Natural killer cell (primary cell): ENCODE measurements around the gene TRIM32. TPM values are rescaled to one million over a fixed set of nuclear protein-coding genes. Genes with fewer than 3 reads are reported as not detected.

Source experiments
- ATAC-seq, 3 donors: fragments of 150-1000 bp in 2 of 3; fragments of 200-7000 bp in 1 of 3; cut with Tn5 transposase; 1 replicate in 1 of 3; 2 replicates in 2 of 3; pipeline ENCODE4 v1.10.0; 2021; ENCODE audit warnings: mild to moderate bottlenecking in 2 of 3, moderate library complexity in 2 of 3
- DNase-seq, 2 donors: peaks; one replicate each; pipeline versions ENCODE4 v3.0.0 to v3.0.0-alpha.2; 2013 to 2021; ENCODE audit warnings: mixed read lengths in 1 of 2
- H3K27ac ChIP-seq: one replicate; pipeline ENCODE4 v1.5.1; 2013; ENCODE audit warnings: mild to moderate bottlenecking, low read length
- H3K27me3 ChIP-seq: one replicate; pipeline ENCODE4 v1.6.1; 2013; ENCODE audit warnings: low read length; ENCODE audit not compliant: control insufficient read depth, insufficient read depth
- H3K36me3 ChIP-seq: one replicate; pipeline ENCODE4 v1.6.1; 2013; ENCODE audit warnings: low read length; ENCODE audit not compliant: control insufficient read depth, insufficient read depth
- H3K4me1 ChIP-seq: one replicate; pipeline ENCODE4 v1.6.1; 2013; ENCODE audit warnings: low read length; ENCODE audit not compliant: control insufficient read depth, insufficient read depth
- H3K4me3 ChIP-seq: one replicate; pipeline ENCODE4 v1.5.1; 2013; ENCODE audit warnings: low read length
- H3K9me3 ChIP-seq: one replicate; pipeline ENCODE4 v1.6.1; 2013; ENCODE audit warnings: low read length; ENCODE audit not compliant: control insufficient read depth, insufficient read depth
- H3K27ac Mint-ChIP-seq, 2 donors: one replicate each; pipeline ENCODE4 v1.8.0; 2022; ENCODE audit warnings: mild to moderate bottlenecking in 2 of 2, mixed read lengths in 2 of 2, moderate library complexity in 1 of 2
- H3K27me3 Mint-ChIP-seq, 2 donors: one replicate each; pipeline ENCODE4 v1.8.0; 2022; ENCODE audit warnings: low read depth in 2 of 2, mixed read lengths in 2 of 2
- H3K36me3 Mint-ChIP-seq: one replicate; pipeline ENCODE4 v1.8.0; 2022; ENCODE audit warnings: mixed read lengths
- H3K4me1 Mint-ChIP-seq, 2 donors: one replicate each; pipeline ENCODE4 v1.8.0; 2022; ENCODE audit warnings: mixed read lengths in 2 of 2
- H3K4me3 Mint-ChIP-seq: one replicate; pipeline ENCODE4 v1.8.0; 2022; ENCODE audit warnings: mild to moderate bottlenecking, moderate library complexity, mixed read lengths
- H3K9me3 Mint-ChIP-seq, 2 donors: one replicate each; pipeline ENCODE4 v1.8.0; 2022; ENCODE audit warnings: mixed read lengths in 2 of 2
- WGBS: methylation state at CpG from one replicate; pipeline ENCODE4 v1.1.7; 2013; ENCODE audit warnings: missing lambda C conversion rate; ENCODE audit not compliant: insufficient coverage; 5-methylcytosine and 5-hydroxymethylcytosine counted together
- intact Hi-C: fragments of 100-400 bp; cut with micrococcal nuclease; formaldehyde crosslinking; loops from one replicate; pipeline ENCODE4 v1.14.2; 2022
- total RNA-seq, 4 donors: library from RNA; stranded (reverse); fragments of 120-200 nt in 1 of 4; gene quantifications; one replicate each; pipeline versions ENCODE4 v1.2.3 to v1.2.4, GENCODE V29; 2013 to 2022
- TF ChIP-seq, protein P1 (sequence below): fragments of 200-600 bp; IDR thresholded peaks from one replicate; pipeline ENCODE4 v1.8.0; 2022; ENCODE audit warnings: antibody characterized with exemption

The TRIM32 gene
- total RNA-seq, 3 donors from 2014 or later (not counting 1 experiment from before 2014, with no cell fraction given) = 8.1 to 12.6 (median 10.8) TPM

DNA sequence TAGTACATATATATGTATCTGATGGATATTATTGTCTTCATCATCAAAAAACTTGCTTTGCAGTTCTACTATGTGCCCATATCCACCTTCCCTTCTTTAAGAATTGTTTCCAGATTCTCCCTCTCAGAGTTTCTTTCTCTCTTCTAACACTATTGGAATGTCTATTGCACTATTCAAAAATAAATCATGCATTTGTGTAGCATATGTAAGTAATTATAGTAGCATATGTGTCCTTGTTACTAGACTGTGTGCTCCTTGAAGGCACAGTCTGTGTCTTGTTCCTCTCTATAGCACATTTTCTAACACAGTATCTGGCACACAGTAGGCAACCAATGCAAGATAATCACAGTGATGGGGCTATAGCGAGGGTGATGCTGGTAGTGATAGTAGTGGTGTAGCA is 43.4 kb upstream of the TRIM32 start:
- DNase-seq (no peak), ATAC-seq (no peak)
- Mint-ChIP-seq H3K4me3 (no peak overlapping the region), H3K4me1 (no peaks in the 10 kb centered on the region), H3K27me3 (peaks cover 0 to 6% of the 10 kb centered on the region in 2 donors), H3K36me3 (no peaks in the 10 kb centered on the region), H3K27ac (no peak overlapping the region), H3K9me3 (no peaks in the 10 kb centered on the region)
- TF ChIP-seq, protein P1, sequence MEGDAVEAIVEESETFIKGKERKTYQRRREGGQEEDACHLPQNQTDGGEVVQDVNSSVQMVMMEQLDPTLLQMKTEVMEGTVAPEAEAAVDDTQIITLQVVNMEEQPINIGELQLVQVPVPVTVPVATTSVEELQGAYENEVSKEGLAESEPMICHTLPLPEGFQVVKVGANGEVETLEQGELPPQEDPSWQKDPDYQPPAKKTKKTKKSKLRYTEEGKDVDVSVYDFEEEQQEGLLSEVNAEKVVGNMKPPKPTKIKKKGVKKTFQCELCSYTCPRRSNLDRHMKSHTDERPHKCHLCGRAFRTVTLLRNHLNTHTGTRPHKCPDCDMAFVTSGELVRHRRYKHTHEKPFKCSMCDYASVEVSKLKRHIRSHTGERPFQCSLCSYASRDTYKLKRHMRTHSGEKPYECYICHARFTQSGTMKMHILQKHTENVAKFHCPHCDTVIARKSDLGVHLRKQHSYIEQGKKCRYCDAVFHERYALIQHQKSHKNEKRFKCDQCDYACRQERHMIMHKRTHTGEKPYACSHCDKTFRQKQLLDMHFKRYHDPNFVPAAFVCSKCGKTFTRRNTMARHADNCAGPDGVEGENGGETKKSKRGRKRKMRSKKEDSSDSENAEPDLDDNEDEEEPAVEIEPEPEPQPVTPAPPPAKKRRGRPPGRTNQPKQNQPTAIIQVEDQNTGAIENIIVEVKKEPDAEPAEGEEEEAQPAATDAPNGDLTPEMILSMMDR = no peak
- no peak overlapping the region for H3K4me3 ChIP-seq
- WGBS = 100% methylated on average over 1 of the region's 1 CpG
- intact Hi-C loops = no loop called here
- no peaks in the 10 kb centered on the region for H3K27me3 ChIP-seq
- H3K4me1 ChIP-seq = no peaks in the 10 kb centered on the region
- H3K9me3 ChIP-seq = no peaks in the 10 kb centered on the region
- H3K36me3 ChIP-seq = no peaks in the 10 kb centered on the region
- H3K27ac ChIP-seq = no peak overlapping the region

DNA sequence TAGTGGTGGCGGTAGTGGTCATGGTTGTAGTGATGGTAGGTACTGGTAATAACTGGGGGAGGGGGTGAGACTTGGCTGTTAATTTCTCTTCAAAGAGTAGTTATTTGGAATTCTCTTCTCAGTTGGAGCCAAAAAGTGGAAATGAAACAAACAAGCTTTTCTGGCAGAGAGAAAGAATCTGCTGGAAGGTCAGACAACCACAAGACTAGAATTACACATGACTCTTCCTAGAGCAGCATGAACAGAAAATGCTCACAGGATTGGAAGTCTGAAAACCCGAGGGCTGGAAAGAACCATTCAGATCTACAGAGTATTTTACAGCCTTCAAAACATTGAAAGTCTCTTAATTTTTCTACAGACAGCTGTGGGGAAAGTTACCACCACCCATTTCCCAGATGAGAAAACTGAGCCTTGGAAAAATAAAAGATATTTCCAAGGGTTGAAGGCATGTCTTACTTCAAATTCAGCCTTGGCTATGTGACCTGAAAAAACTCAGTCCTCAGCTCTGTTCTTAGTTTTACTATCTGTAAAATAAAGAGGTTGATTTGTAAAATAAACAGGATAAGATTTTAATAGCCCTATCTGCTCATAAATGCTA is 42.9 kb upstream of the TRIM32 start:
- Mint-ChIP-seq H3K4me3 (no peak overlapping the region), H3K27ac (no peak overlapping the region), H3K27me3 (peaks cover 0 to 6% of the 10 kb centered on the region in 2 donors), H3K4me1 (no peaks in the 10 kb centered on the region), H3K36me3 (no peaks in the 10 kb centered on the region), H3K9me3 (no peaks in the 10 kb centered on the region)
- H3K4me1 ChIP-seq = no peaks in the 10 kb centered on the region
- no peak overlapping the region for H3K27ac ChIP-seq
- intact Hi-C loops = no loop called here
- TF ChIP-seq, protein P1 = no peak
- ATAC-seq = no peak
- no peaks in the 10 kb centered on the region for H3K36me3 ChIP-seq
- no peaks in the 10 kb centered on the region for H3K27me3 ChIP-seq
- H3K4me3 ChIP-seq = no peak overlapping the region
- no peak for DNase-seq
- no peaks in the 10 kb centered on the region for H3K9me3 ChIP-seq
- WGBS = 76% methylated on average over 2 of the region's 2 CpGs

DNA sequence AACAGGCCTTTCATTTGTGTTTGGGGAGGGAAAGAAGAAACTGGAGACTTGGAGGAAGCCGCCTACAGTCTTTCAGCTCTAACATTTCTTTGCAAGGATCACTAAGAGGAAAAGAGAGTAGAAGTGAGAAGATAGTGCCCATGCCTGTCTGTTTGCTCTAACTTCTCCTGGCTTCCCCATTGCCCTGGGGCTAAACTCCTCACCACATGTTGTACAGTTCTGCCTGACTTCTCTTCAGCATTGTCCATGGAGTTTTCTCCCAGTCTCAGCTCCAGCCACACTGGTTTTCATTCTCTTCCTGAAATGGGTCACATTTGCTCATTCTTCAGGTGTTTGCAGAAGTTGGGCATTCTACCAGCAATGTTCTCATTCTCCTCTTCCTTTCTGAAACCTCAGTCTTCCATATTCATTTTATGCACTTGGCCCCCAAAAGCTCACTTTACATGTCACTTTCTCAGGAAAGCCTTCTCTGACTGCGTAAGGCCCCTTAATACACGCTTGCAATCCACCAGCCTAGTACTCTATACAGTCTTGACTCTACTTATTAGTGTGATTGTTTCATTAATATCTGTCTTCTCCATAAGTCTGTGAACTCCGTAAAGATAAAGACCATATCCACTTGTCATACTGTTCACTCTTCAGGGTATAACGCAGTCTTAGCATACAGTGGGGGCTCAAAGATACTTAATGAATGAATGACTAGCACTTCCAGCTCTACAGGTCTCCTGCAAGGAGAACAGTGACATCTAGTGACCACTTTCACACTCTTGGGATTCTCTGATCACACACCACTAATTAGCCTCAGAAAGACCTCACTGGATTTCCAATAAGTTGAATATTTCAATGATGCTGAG is 40.2 kb upstream of the TRIM32 start:
- peak in 1 of 2 donors; percentile 4 for DNase-seq
- 84% methylated on average over 5 of the region's 5 CpGs for WGBS
- Histone ChIP-seq H3K27ac (no peak overlapping the region), H3K4me1 (no peaks in the 10 kb centered on the region), H3K4me3 (no peak overlapping the region), H3K36me3 (no peaks in the 10 kb centered on the region), H3K27me3 (no peaks in the 10 kb centered on the region), H3K9me3 (no peaks in the 10 kb centered on the region)
- intact Hi-C loops = no loop called here
- no peaks in the 10 kb centered on the region for H3K36me3 Mint-ChIP-seq
- H3K27me3 Mint-ChIP-seq = no peaks in the 10 kb centered on the region
- no peak for ATAC-seq
- TF ChIP-seq, protein P1 = no peak
- no peaks in the 10 kb centered on the region for H3K9me3 Mint-ChIP-seq
- no peak overlapping the region for H3K27ac Mint-ChIP-seq
- no peak overlapping the region for H3K4me3 Mint-ChIP-seq
- no peaks in the 10 kb centered on the region for H3K4me1 Mint-ChIP-seq
